ENCODE data around the gene COP1. TPM values are rescaled to one million over a fixed set of nuclear protein-coding genes. Genes with fewer than 3 reads are reported as not detected.

Gene COP1
- polyA plus RNA-seq, 2 of the 4 experiments (the other 2 are of a cell fraction) = 21.9 to 42.0 TPM

- ATAC-seq (peak; percentile 84 to 96; a peak in 5 of 6 replicates), DNase-seq (ENCODE audit: low read depth in 1 of 2, low spot score in 1 of 2) (peak; percentile 12 to 80), FAIRE-seq (no peak)
- POLR2A ChIA-PET = no interaction called here
- peaks cover 31% of the 10 kb centered on the region; the same call in 2 of the 3 replicates for H3K4me1 ChIP-seq
- CTCF ChIA-PET = no interaction called here
- H3K27ac ChIP-seq = peak overlapping the region; percentile 24 to 66; a peak in 4 of 6 replicates
- TF ChIP-seq CHD4 (IDR thresholded peaks at IDR 0.05; ENCODE audit: borderline replicate concordance) (no peak), GATA3 (IDR thresholded peaks at IDR 0.05; ENCODE audit: borderline replicate concordance) (peak; percentile 36; the same call in 1 of the 2 replicates)
- peak overlapping the region; percentile 67 for H3K4me2 ChIP-seq
- no peaks in the 10 kb centered on the region for H3K9me3 ChIP-seq
- 3% methylated on average over 4 of the region's 4 CpGs for WGBS (ENCODE audit: missing lambda C conversion rate)
- peak overlapping the region; percentile 12; the same call in 1 of the 3 replicates for H3K4me3 ChIP-seq
Observed at GRCh38 chr1:176149939-176150807, 56.9 kb downstream of the COP1 start.

- DNase-seq (ENCODE audit: low read depth in 1 of 2, low spot score in 1 of 2) (no peak), FAIRE-seq (no peak), ATAC-seq (no peak)
- Histone ChIP-seq H3K4me2 (no peak overlapping the region), H3K4me1 (peaks cover 17% of the 10 kb centered on the region; the same call in 2 of the 3 replicates), H3K9me3 (no peaks in the 10 kb centered on the region), H3K27ac (no peak overlapping the region), H3K4me3 (no peak overlapping the region)
- POLR2A ChIA-PET = no interaction called here
- WGBS (ENCODE audit: missing lambda C conversion rate) = 89% methylated on average over 2 of the region's 2 CpGs
- TF ChIP-seq NFE2L2 (conservative IDR thresholded peaks at IDR 0.05; ENCODE audit: low read length) (no peak), TP53 (CRISPR knock-in tag; IDR thresholded peaks at IDR 0.05) (no peak), BCL3 (IDR thresholded peaks at IDR 0.05) (no peak), REST (IDR thresholded peaks at IDR 0.05) (no peak), CTCF (IDR thresholded peaks at IDR 0.05) (no peak), MAFK (IDR thresholded peaks at IDR 0.05; ENCODE audit: partially characterized antibody) (no peak)
- CTCF ChIA-PET = no interaction called here
Observed at GRCh38 chr1:176144526-176144925, 62.6 kb downstream of the COP1 start.

- WGBS (ENCODE audit: missing lambda C conversion rate) = 94% methylated on average over 3 of the region's 3 CpGs
- Histone ChIP-seq H3K4me3 (no peak overlapping the region), H3K4me2 (no peak overlapping the region), H3K27ac (no peak overlapping the region), H3K9me3 (no peaks in the 10 kb centered on the region), H3K4me1 (0 out of 3 replicates have a peak, but pooled peaks cover 4% of the 10 kb centered on the region)
- FAIRE-seq = no peak
- CTCF ChIA-PET = no interaction called here
- no peak for DNase-seq (ENCODE audit: low read depth in 1 of 2, low spot score in 1 of 2)
- POLR2A ChIA-PET = no interaction called here
- ATAC-seq = no peak
- TF ChIP-seq RNF2 (IDR thresholded peaks at IDR 0.05; ENCODE audit: borderline replicate concordance, low read depth) (no peak), SMC3 (IDR thresholded peaks at IDR 0.05) (no peak), MAZ (IDR thresholded peaks at IDR 0.05; ENCODE audit: borderline replicate concordance, low read depth, low read length) (no peak), ELK1 (IDR thresholded peaks at IDR 0.05; ENCODE audit: low read depth, low read length) (no peak), POLR2AphosphoS2 (conservative IDR thresholded peaks at IDR 0.05; ENCODE audit: low read length) (no peak), CHD2 (IDR thresholded peaks at IDR 0.05; ENCODE audit: low read length, partially characterized antibody) (no peak), MAX (IDR thresholded peaks at IDR 0.05) (no peak), HOXB5 (CRISPR knock-in tag; IDR thresholded peaks at IDR 0.05) (no peak), RCOR1 (IDR thresholded peaks at IDR 0.05; ENCODE audit: low read depth, low read length) (no peak), BHLHE40 (IDR thresholded peaks at IDR 0.05; ENCODE audit: low read depth, low read length) (no peak), POLR2A (IDR thresholded peaks at IDR 0.05; ENCODE audit: low read length) (no peak), CHD4 (IDR thresholded peaks at IDR 0.05; ENCODE audit: borderline replicate concordance) (no peak), RARB (CRISPR knock-in tag; IDR thresholded peaks at IDR 0.05) (no peak), HMGXB4 (CRISPR knock-in tag; IDR thresholded peaks at IDR 0.05; ENCODE audit: borderline replicate concordance) (no peak), ZNF302 (CRISPR knock-in tag; IDR thresholded peaks at IDR 0.05) (no peak), MAFK (IDR thresholded peaks at IDR 0.05; ENCODE audit: partially characterized antibody) (no peak)
Observed at GRCh38 chr1:176142973-176143372, 64.1 kb downstream of the COP1 start.

Data from A549 (cell line).